ENCODE measurements around the gene PHACTR3.

The PHACTR3 gene

GRCh38 chr20:59561614-59562277 lies 42.6 kb upstream of the PHACTR3 start:
- Histone ChIP-seq H3F3A (ENCODE audit: control insufficient read depth, insufficient read depth) (no peaks in the 10 kb centered on the region), H4K20me1 (ENCODE audit: control insufficient read depth, insufficient read depth, low read depth, low read length) (no peaks in the 10 kb centered on the region), H3K36me3 (ENCODE audit: control insufficient read depth, low read length) (no peaks in the 10 kb centered on the region), H3K9me2 (replicated peaks; ENCODE audit: control insufficient read depth, low read length) (no peaks in the 10 kb centered on the region), H3K4me2 (ENCODE audit: low read length) (no peak overlapping the region), H3K4me1 (ENCODE audit: control insufficient read depth, low read length) (no peaks in the 10 kb centered on the region), H3K27ac (ENCODE audit: low read depth, low read length) (no peak overlapping the region), H3K4me3 (ENCODE audit: low read length) (no peak overlapping the region), H3K9me3 (ENCODE audit: control insufficient read depth, insufficient read depth, low read length) (no peaks in the 10 kb centered on the region), H3K27me3 (ENCODE audit: control insufficient read depth, low read length) (0 out of 2 replicates have a peak, but pooled peaks cover 2% of the 10 kb centered on the region), H3K79me2 (ENCODE audit: control insufficient read depth, low read length) (no peaks in the 10 kb centered on the region)
- TF ChIP-seq EZH2phosphoT487 (IDR thresholded peaks at IDR 0.05; ENCODE audit: borderline replicate concordance, low read length) (no peak), CTCF (IDR thresholded peaks at IDR 0.05; ENCODE audit: low read depth, low read length, poor library complexity, severe bottlenecking) (no peak)

- 0 out of 2 replicates have a peak, but pooled peaks cover 2% of the 10 kb centered on the region for H3K27me3 ChIP-seq (ENCODE audit: control insufficient read depth, low read length)
- H3F3A ChIP-seq (ENCODE audit: control insufficient read depth, insufficient read depth), result no peaks in the 10 kb centered on the region
- TF ChIP-seq CTCF (IDR thresholded peaks at IDR 0.05; ENCODE audit: low read depth, low read length, poor library complexity, severe bottlenecking) (no peak), EZH2phosphoT487 (IDR thresholded peaks at IDR 0.05; ENCODE audit: borderline replicate concordance, low read length) (no peak)
- H3K27ac ChIP-seq (ENCODE audit: low read depth, low read length), result no peak overlapping the region
- no peaks in the 10 kb centered on the region for H3K9me3 ChIP-seq (ENCODE audit: control insufficient read depth, insufficient read depth, low read length)
- no peak overlapping the region for H3K4me2 ChIP-seq (ENCODE audit: low read length)
- H3K4me3 ChIP-seq (ENCODE audit: low read length), result no peak overlapping the region
- H3K4me1 ChIP-seq (ENCODE audit: control insufficient read depth, low read length), result no peaks in the 10 kb centered on the region
- no peaks in the 10 kb centered on the region for H4K20me1 ChIP-seq (ENCODE audit: control insufficient read depth, insufficient read depth, low read depth, low read length)
- H3K9me2 ChIP-seq (replicated peaks; ENCODE audit: control insufficient read depth, low read length), result no peaks in the 10 kb centered on the region
- no peaks in the 10 kb centered on the region for H3K79me2 ChIP-seq (ENCODE audit: control insufficient read depth, low read length)
- no peaks in the 10 kb centered on the region for H3K36me3 ChIP-seq (ENCODE audit: control insufficient read depth, low read length)
Observed at GRCh38 chr20:59564171-59564570, 40.2 kb upstream of the PHACTR3 start.

GRCh38 chr20:59564943-59565342 lies 39.4 kb upstream of the PHACTR3 start:
- H4K20me1 ChIP-seq (ENCODE audit: control insufficient read depth, insufficient read depth, low read depth, low read length), result no peaks in the 10 kb centered on the region
- no peaks in the 10 kb centered on the region for H3K9me2 ChIP-seq (replicated peaks; ENCODE audit: control insufficient read depth, low read length)
- no peak overlapping the region for H3K4me3 ChIP-seq (ENCODE audit: low read length)
- no peak overlapping the region for H3K27ac ChIP-seq (ENCODE audit: low read depth, low read length)
- no peaks in the 10 kb centered on the region for H3K4me1 ChIP-seq (ENCODE audit: control insufficient read depth, low read length)
- H3K4me2 ChIP-seq (ENCODE audit: low read length), result no peak overlapping the region
- TF ChIP-seq EZH2phosphoT487 (IDR thresholded peaks at IDR 0.05; ENCODE audit: borderline replicate concordance, low read length), result no peak
- no peak for TF ChIP-seq CTCF (IDR thresholded peaks at IDR 0.05; ENCODE audit: low read depth, low read length, poor library complexity, severe bottlenecking)
- no peaks in the 10 kb centered on the region for H3K36me3 ChIP-seq (ENCODE audit: control insufficient read depth, low read length)
- H3F3A ChIP-seq (ENCODE audit: control insufficient read depth, insufficient read depth), result no peaks in the 10 kb centered on the region
- H3K27me3 ChIP-seq (ENCODE audit: control insufficient read depth, low read length), result 0 out of 2 replicates have a peak, but pooled peaks cover 2% of the 10 kb centered on the region
- no peaks in the 10 kb centered on the region for H3K79me2 ChIP-seq (ENCODE audit: control insufficient read depth, low read length)
- H3K9me3 ChIP-seq (ENCODE audit: control insufficient read depth, insufficient read depth, low read length), result no peaks in the 10 kb centered on the region
